ENCODE results near the gene EIF4E.
"Not testable (repeated sequence)": the region's sequence is repeated elsewhere in the genome, so short reads cannot be mapped to it uniquely, and the experiment has no call there.

Gene EIF4E

DNA sequence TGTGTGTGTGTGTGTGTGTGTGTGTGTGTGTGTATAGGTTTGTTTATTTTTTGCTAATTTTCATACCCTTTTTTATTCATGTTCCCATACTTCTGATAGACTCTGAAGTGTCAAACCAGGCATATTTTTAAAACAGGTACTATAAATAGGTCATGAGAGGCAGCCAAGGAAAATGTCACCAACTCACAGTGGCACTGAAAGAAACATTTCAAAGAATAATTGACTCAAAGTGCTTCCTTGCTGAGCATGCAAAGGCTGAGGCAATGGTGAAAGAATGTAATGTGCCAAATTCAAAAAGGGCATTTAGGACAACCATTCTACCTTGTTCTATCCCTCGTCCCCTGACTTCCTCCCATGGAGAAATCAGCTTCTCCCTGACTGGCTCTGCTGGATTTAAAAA lies 95.5 kb downstream of the EIF4E start:
- Histone ChIP-seq H3K27ac (no peak overlapping the region), H3K9me3 (no peaks in the 10 kb centered on the region), H3K36me3 (no peaks in the 10 kb centered on the region), H3K27me3 (no peaks in the 10 kb centered on the region), H3K4me3 (ENCODE audit: low read depth in 1 of 2, low read length in 1 of 2) (no peak overlapping the region), H3K4me1 (ENCODE audit: control insufficient read depth in 1 of 2, insufficient read depth in 1 of 2, low read depth in 1 of 2, low read length in 1 of 2) (no peaks in the 10 kb centered on the region)
- TF ChIP-seq, protein P1, sequence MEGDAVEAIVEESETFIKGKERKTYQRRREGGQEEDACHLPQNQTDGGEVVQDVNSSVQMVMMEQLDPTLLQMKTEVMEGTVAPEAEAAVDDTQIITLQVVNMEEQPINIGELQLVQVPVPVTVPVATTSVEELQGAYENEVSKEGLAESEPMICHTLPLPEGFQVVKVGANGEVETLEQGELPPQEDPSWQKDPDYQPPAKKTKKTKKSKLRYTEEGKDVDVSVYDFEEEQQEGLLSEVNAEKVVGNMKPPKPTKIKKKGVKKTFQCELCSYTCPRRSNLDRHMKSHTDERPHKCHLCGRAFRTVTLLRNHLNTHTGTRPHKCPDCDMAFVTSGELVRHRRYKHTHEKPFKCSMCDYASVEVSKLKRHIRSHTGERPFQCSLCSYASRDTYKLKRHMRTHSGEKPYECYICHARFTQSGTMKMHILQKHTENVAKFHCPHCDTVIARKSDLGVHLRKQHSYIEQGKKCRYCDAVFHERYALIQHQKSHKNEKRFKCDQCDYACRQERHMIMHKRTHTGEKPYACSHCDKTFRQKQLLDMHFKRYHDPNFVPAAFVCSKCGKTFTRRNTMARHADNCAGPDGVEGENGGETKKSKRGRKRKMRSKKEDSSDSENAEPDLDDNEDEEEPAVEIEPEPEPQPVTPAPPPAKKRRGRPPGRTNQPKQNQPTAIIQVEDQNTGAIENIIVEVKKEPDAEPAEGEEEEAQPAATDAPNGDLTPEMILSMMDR (IDR thresholded peaks at IDR 0.05), result no peak

DNA sequence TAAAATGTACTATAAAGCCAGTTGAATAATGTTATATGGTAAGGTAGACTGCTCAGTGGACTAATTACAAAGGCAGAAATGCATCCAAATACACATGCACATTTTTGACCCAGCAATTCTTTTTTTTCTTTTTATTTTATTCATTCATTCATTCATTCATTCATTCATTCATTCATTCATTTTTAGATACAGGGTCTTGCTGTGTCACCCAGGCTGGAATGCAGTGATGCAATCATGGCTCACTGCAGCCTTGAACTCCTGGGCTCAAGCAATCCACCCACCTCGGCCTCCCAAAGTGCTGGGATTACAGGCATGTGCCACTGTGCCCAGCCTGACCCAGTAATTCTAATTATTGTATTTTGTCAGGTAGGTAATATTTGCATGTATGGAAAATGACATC lies 97.9 kb downstream of the EIF4E start:
- not testable (repeated sequence) for H3K4me3 ChIP-seq (ENCODE audit: low read depth in 1 of 2, low read length in 1 of 2); H3K36me3 ChIP-seq; H3K9me3 ChIP-seq; H3K27ac ChIP-seq; H3K27me3 ChIP-seq; H3K4me1 ChIP-seq (ENCODE audit: control insufficient read depth in 1 of 2, insufficient read depth in 1 of 2, low read depth in 1 of 2, low read length in 1 of 2)
